Measurements from ENCODE around the gene FUBP3.

FUBP3 gene

GRCh38 chr9:130629443-130630070 lies 50.2 kb downstream of the FUBP3 start:
- H3K4me3 ChIP-seq (ENCODE audit: low read length): no peak overlapping the region
- TF ChIP-seq EZH2phosphoT487 (IDR thresholded peaks at IDR 0.05; ENCODE audit: borderline replicate concordance, low read length) (no peak), CTCF (IDR thresholded peaks at IDR 0.05; ENCODE audit: low read depth, low read length, poor library complexity, severe bottlenecking) (no peak)
- no peak overlapping the region for H3K27ac ChIP-seq (ENCODE audit: low read depth, low read length)
- no peaks in the 10 kb centered on the region for H3K4me1 ChIP-seq (ENCODE audit: control insufficient read depth, low read length)
- peaks cover 58% of the 10 kb centered on the region for H3K36me3 ChIP-seq (ENCODE audit: control insufficient read depth, low read length)
- no peaks in the 10 kb centered on the region for H3F3A ChIP-seq (ENCODE audit: control insufficient read depth, insufficient read depth)
- no peaks in the 10 kb centered on the region for H4K20me1 ChIP-seq (ENCODE audit: control insufficient read depth, insufficient read depth, low read depth, low read length)
- no peak overlapping the region for H3K4me2 ChIP-seq (ENCODE audit: low read length)
- H3K9me2 ChIP-seq (replicated peaks; ENCODE audit: control insufficient read depth, low read length): no peaks in the 10 kb centered on the region
- no peaks in the 10 kb centered on the region for H3K79me2 ChIP-seq (ENCODE audit: control insufficient read depth, low read length)
- no peaks in the 10 kb centered on the region for H3K27me3 ChIP-seq (ENCODE audit: control insufficient read depth, low read length)
- H3K9me3 ChIP-seq (ENCODE audit: control insufficient read depth, insufficient read depth, low read length): no peaks in the 10 kb centered on the region

GRCh38 chr9:130630071-130630450 lies 50.7 kb downstream of the FUBP3 start:
- TF ChIP-seq EZH2phosphoT487 (IDR thresholded peaks at IDR 0.05; ENCODE audit: borderline replicate concordance, low read length) (no peak), CTCF (IDR thresholded peaks at IDR 0.05; ENCODE audit: low read depth, low read length, poor library complexity, severe bottlenecking) (no peak)
- H3K79me2 ChIP-seq (ENCODE audit: control insufficient read depth, low read length): no peaks in the 10 kb centered on the region
- H3K4me3 ChIP-seq (ENCODE audit: low read length): no peak overlapping the region
- no peaks in the 10 kb centered on the region for H3K4me1 ChIP-seq (ENCODE audit: control insufficient read depth, low read length)
- H3K27ac ChIP-seq (ENCODE audit: low read depth, low read length): no peak overlapping the region
- peaks cover 60% of the 10 kb centered on the region for H3K36me3 ChIP-seq (ENCODE audit: control insufficient read depth, low read length)
- no peaks in the 10 kb centered on the region for H3F3A ChIP-seq (ENCODE audit: control insufficient read depth, insufficient read depth)
- no peaks in the 10 kb centered on the region for H3K9me2 ChIP-seq (replicated peaks; ENCODE audit: control insufficient read depth, low read length)
- H4K20me1 ChIP-seq (ENCODE audit: control insufficient read depth, insufficient read depth, low read depth, low read length): no peaks in the 10 kb centered on the region
- H3K4me2 ChIP-seq (ENCODE audit: low read length): no peak overlapping the region
- H3K27me3 ChIP-seq (ENCODE audit: control insufficient read depth, low read length): no peaks in the 10 kb centered on the region
- no peaks in the 10 kb centered on the region for H3K9me3 ChIP-seq (ENCODE audit: control insufficient read depth, insufficient read depth, low read length)

- Histone ChIP-seq H3K79me2 (ENCODE audit: control insufficient read depth, low read length) (no peaks in the 10 kb centered on the region), H3F3A (ENCODE audit: control insufficient read depth, insufficient read depth) (no peaks in the 10 kb centered on the region), H3K36me3 (ENCODE audit: control insufficient read depth, low read length) (peaks cover 56% of the 10 kb centered on the region), H3K27ac (ENCODE audit: low read depth, low read length) (no peak overlapping the region), H3K9me3 (ENCODE audit: control insufficient read depth, insufficient read depth, low read length) (no peaks in the 10 kb centered on the region), H3K4me3 (ENCODE audit: low read length) (no peak overlapping the region), H3K4me2 (ENCODE audit: low read length) (no peak overlapping the region), H3K9me2 (replicated peaks; ENCODE audit: control insufficient read depth, low read length) (no peaks in the 10 kb centered on the region), H4K20me1 (ENCODE audit: control insufficient read depth, insufficient read depth, low read depth, low read length) (no peaks in the 10 kb centered on the region), H3K4me1 (ENCODE audit: control insufficient read depth, low read length) (no peaks in the 10 kb centered on the region), H3K27me3 (ENCODE audit: control insufficient read depth, low read length) (no peaks in the 10 kb centered on the region)
- TF ChIP-seq EZH2phosphoT487 (IDR thresholded peaks at IDR 0.05; ENCODE audit: borderline replicate concordance, low read length) (no peak), CTCF (IDR thresholded peaks at IDR 0.05; ENCODE audit: low read depth, low read length, poor library complexity, severe bottlenecking) (no peak)
Observed at GRCh38 chr9:130630506-130631330, 51.3 kb downstream of the FUBP3 start.

Measured in DOHH2 (cell line).